GM12891 (cell line): ENCODE results near the gene LMO7.

Source experiments
- POLR2A ChIP-seq: IDR thresholded peaks from 2 replicates; pipeline ENCODE4 v1.6.1; 2011; ENCODE audit warnings: low read depth, low read length, control low read depth
- POLR2AphosphoS5 ChIP-seq: IDR thresholded peaks from 2 replicates; pipeline ENCODE4 v1.6.1; 2011; ENCODE audit warnings: low read depth, low read length, control low read depth
- POU2F2 ChIP-seq: IDR thresholded peaks from 2 replicates; pipeline ENCODE4 v1.6.1; 2011; ENCODE audit warnings: low read depth, mild to moderate bottlenecking, control low read depth, low read length, moderate library complexity
- SPI1 ChIP-seq: IDR thresholded peaks from 2 replicates; pipeline ENCODE4 v1.6.1; 2011; ENCODE audit warnings: low read depth, low read length, control low read depth
- TAF1 ChIP-seq: IDR thresholded peaks from 2 replicates; pipeline ENCODE4 v1.6.1; 2011; ENCODE audit warnings: low read depth, low read length, control low read depth

- TF ChIP-seq POLR2A = no peak
- TF ChIP-seq POLR2AphosphoS5 = no peak
- TF ChIP-seq SPI1 = no peak
- no peak for TF ChIP-seq TAF1
- no peak for TF ChIP-seq POU2F2
Observed at GRCh38 chr13:75620020-75620419, 16.1 kb upstream of the LMO7 start.
